IMR-90 (cell line): ENCODE measurements around the gene CR1L. TPM values are rescaled to one million over a fixed set of nuclear protein-coding genes. Genes with fewer than 3 reads are reported as not detected.

Source experiments
- ATAC-seq: fragments of 200-7000 bp; cut with Tn5 transposase; 2 replicates; pipeline ENCODE4 v1.9.1; 2020; ENCODE audit warnings: low read depth, mild to moderate bottlenecking, moderate library complexity
- BruUV-seq: library from RNA; stranded (reverse); fragments of 400-500 nt; replicated peaks from 2 replicates; lab custom pipeline; 2021; lab: Mats Ljungman, UMichigan
- CTCF ChIA-PET: fragments of 300-600 bp; formaldehyde crosslinking; extraction: SDS; loops from one replicate; lab custom pipeline; 2021; ENCODE audit warnings: antibody characterized with exemption; lab: Yijun Ruan, JAX
- POLR2A ChIA-PET: fragments of 300-600 bp; sonication (Branson Sonifier 250); formaldehyde crosslinking; loops from one replicate; lab custom pipeline; 2022; ENCODE audit warnings: antibody characterized with exemption; ENCODE audit not compliant: unreplicated experiment; lab: Charles Lee
- DNase-seq: peaks from one replicate; pipeline ENCODE4 v3.0.0; 2013
- H2AFZ ChIP-seq: replicated peaks from 2 replicates; pipeline ENCODE3; 2013; ENCODE audit warnings: low read length, mild to moderate bottlenecking; ENCODE audit not compliant: poor library complexity
- H2AK5ac ChIP-seq: 2 replicates; pipeline ENCODE4 v1.6.1; 2013; ENCODE audit warnings: low read depth, low read length, inconsistent platforms
- H2AK9ac ChIP-seq: replicated peaks from 2 replicates; pipeline ENCODE3; 2013; ENCODE audit warnings: mild to moderate bottlenecking, low read depth, low read length, moderate library complexity; ENCODE audit not compliant: poor library complexity
- H2BK120ac ChIP-seq: 2 replicates; pipeline ENCODE4 v1.6.1; 2013; ENCODE audit warnings: low read depth, low read length, inconsistent platforms
- H2BK15ac ChIP-seq: 3 replicates; pipeline ENCODE4 v1.6.1; 2013; ENCODE audit warnings: low read depth, low read length, inconsistent platforms
- H2BK20ac ChIP-seq: 2 replicates; pipeline ENCODE4 v1.6.1; 2013; ENCODE audit warnings: low read depth, mild to moderate bottlenecking, inconsistent platforms, low read length, moderate library complexity
- H2BK5ac ChIP-seq: 2 replicates; pipeline ENCODE4 v1.6.1; 2013; ENCODE audit warnings: mild to moderate bottlenecking, low read depth, low read length, inconsistent platforms; ENCODE audit not compliant: poor library complexity, severe bottlenecking
- H3K14ac ChIP-seq: replicated peaks from 2 replicates; pipeline ENCODE4 v1.6.1; 2013; ENCODE audit warnings: low read depth, low read length, inconsistent platforms
- H3K18ac ChIP-seq: 2 replicates; pipeline ENCODE4 v1.6.1; 2013; ENCODE audit warnings: low read depth, low read length, control low read depth
- H3K23ac ChIP-seq: 2 replicates; pipeline ENCODE4 v1.6.1; 2013; ENCODE audit warnings: low read depth, low read length, inconsistent platforms
- H3K27ac ChIP-seq: 2 replicates; pipeline ENCODE4 v1.5.1; 2013; ENCODE audit warnings: mild to moderate bottlenecking, control low read depth, low read length; ENCODE audit not compliant: insufficient read depth
- H3K27me3 ChIP-seq: 2 replicates; pipeline ENCODE4 v1.6.1; 2013; ENCODE audit warnings: low read length; ENCODE audit not compliant: control insufficient read depth, insufficient read depth
- H3K36me3 ChIP-seq: 2 replicates; pipeline ENCODE4 v1.6.1; 2013; ENCODE audit warnings: low read length, mixed read lengths; ENCODE audit not compliant: control insufficient read depth, insufficient read depth
- H3K4ac ChIP-seq: 2 replicates; pipeline ENCODE4 v1.6.1; 2013; ENCODE audit warnings: low read depth, low read length, inconsistent platforms
- H3K4me1 ChIP-seq: 2 replicates; pipeline ENCODE4 v1.6.1; 2013; ENCODE audit warnings: low read length, mixed read lengths; ENCODE audit not compliant: control insufficient read depth, insufficient read depth
- H3K4me2 ChIP-seq: 2 replicates; pipeline ENCODE4 v1.6.1; 2013; ENCODE audit warnings: low read depth, mild to moderate bottlenecking, control low read depth, low read length, moderate library complexity
- H3K4me3 ChIP-seq: 2 replicates; pipeline ENCODE4 v1.5.1; 2013; ENCODE audit warnings: low read depth, mild to moderate bottlenecking, control low read depth, low read length, moderate library complexity; ENCODE audit not compliant: insufficient read depth
- H3K56ac ChIP-seq: 2 replicates; pipeline ENCODE4 v1.6.1; 2013; ENCODE audit warnings: low read length, inconsistent platforms; ENCODE audit not compliant: insufficient read depth; ENCODE audit errors: extremely low read depth
- H3K79me1 ChIP-seq, 2 experiments: 2 replicates each; pipeline ENCODE4 v1.6.1; 2013; ENCODE audit warnings: low read length in 2 of 2, inconsistent platforms in 1 of 2, low read depth in 1 of 2
- H3K9ac ChIP-seq: 2 replicates; pipeline ENCODE4 v1.6.1; 2013; ENCODE audit warnings: low read depth, low read length, control low read depth
- H3K9me1 ChIP-seq: 2 replicates; pipeline ENCODE4 v1.6.1; 2013; ENCODE audit warnings: low read length, inconsistent platforms; ENCODE audit not compliant: insufficient read depth
- H3K9me3 ChIP-seq: 2 replicates; pipeline ENCODE4 v1.6.1; 2013; ENCODE audit warnings: low read length; ENCODE audit not compliant: control insufficient read depth, insufficient read depth
- H4K20me1 ChIP-seq: 2 replicates; pipeline ENCODE4 v1.6.1; 2013; ENCODE audit warnings: low read length, inconsistent platforms; ENCODE audit not compliant: insufficient read depth
- H4K5ac ChIP-seq: 2 replicates; pipeline ENCODE4 v1.6.1; 2013; ENCODE audit warnings: mild to moderate bottlenecking, low read depth, low read length, control low read depth
- H4K8ac ChIP-seq, 2 experiments: 2 replicates each; pipeline ENCODE4 v1.6.1; 2013; ENCODE audit warnings: low read depth in 2 of 2, low read length in 2 of 2, control low read depth in 1 of 2, inconsistent platforms in 1 of 2
- H4K91ac ChIP-seq: 2 replicates; pipeline ENCODE4 v1.6.1; 2013; ENCODE audit warnings: low read depth, low read length, inconsistent platforms; ENCODE audit not compliant: insufficient read depth
- BHLHE40 ChIP-seq: fragments of 150-350 bp; IDR thresholded peaks from 2 replicates; pipeline ENCODE4 v1.6.1; 2016; ENCODE audit warnings: mild to moderate bottlenecking, low read depth, low read length
- CEBPB ChIP-seq: IDR thresholded peaks from 2 replicates; pipeline ENCODE4 v1.6.1; 2012; ENCODE audit warnings: low read depth, low read length, improper control_type of control experiment
- CHD1 ChIP-seq: IDR thresholded peaks from 2 replicates; pipeline ENCODE4 v1.6.1; 2012; ENCODE audit warnings: low read depth, low read length, improper control_type of control experiment
- FOS ChIP-seq: fragments of 150-350 bp; IDR thresholded peaks from 2 replicates; pipeline ENCODE4 v1.6.1; 2016; ENCODE audit warnings: low read depth, low read length
- MAFK ChIP-seq: IDR thresholded peaks from 2 replicates; pipeline ENCODE4 v1.6.1; 2012; ENCODE audit warnings: low read depth, low read length, improper control_type of control experiment
- MAZ ChIP-seq: IDR thresholded peaks from 2 replicates; pipeline ENCODE4 v1.6.1; 2012; ENCODE audit warnings: low read depth, mild to moderate bottlenecking, low read length, improper control_type of control experiment, moderate library complexity, borderline replicate concordance
- NFE2L2 ChIP-seq: fragments of 150-350 bp; IDR thresholded peaks from 2 replicates; pipeline ENCODE4 v1.6.1; 2016; ENCODE audit warnings: low read depth, mild to moderate bottlenecking, low read length
- POLR2A ChIP-seq: IDR thresholded peaks from 2 replicates; pipeline ENCODE4 v1.6.1; 2012; ENCODE audit warnings: mild to moderate bottlenecking, low read depth, low read length
- RAD21 ChIP-seq: IDR thresholded peaks from 2 replicates; pipeline ENCODE4 v1.6.1; 2012; ENCODE audit warnings: low read length, improper control_type of control experiment
- RCOR1 ChIP-seq: IDR thresholded peaks from 2 replicates; pipeline ENCODE4 v1.6.1; 2012; ENCODE audit warnings: mild to moderate bottlenecking, low read length, improper control_type of control experiment; ENCODE audit not compliant: insufficient replicate concordance
- RFX5 ChIP-seq: IDR thresholded peaks from 2 replicates; pipeline ENCODE4 v1.8.0; 2012; ENCODE audit warnings: low read depth, mild to moderate bottlenecking, low read length, moderate library complexity
- SMC3 ChIP-seq: fragments of 150-350 bp; IDR thresholded peaks from 2 replicates; pipeline ENCODE4 v1.6.1; 2016; ENCODE audit warnings: low read depth, mild to moderate bottlenecking, antibody characterized with exemption, low read length, moderate library complexity
- USF2 ChIP-seq: fragments of 150-350 bp; IDR thresholded peaks from 2 replicates; pipeline ENCODE4 v1.6.1; 2017; ENCODE audit warnings: mild to moderate bottlenecking, antibody characterized with exemption, low read length, low read depth
- WGBS, 2 experiments: methylation state at CpG; one replicate each; pipeline versions ENCODE4 v1.1.5 to v1.1.7; 2013; ENCODE audit warnings: missing lambda C conversion rate in 2 of 2; ENCODE audit not compliant: insufficient read length in 1 of 2; ENCODE audit errors: extremely low coverage in 2 of 2; 5-methylcytosine and 5-hydroxymethylcytosine counted together
- dilution Hi-C: fragments of 300-500 bp; cut with HindIII; formaldehyde crosslinking; loops from one replicate; pipeline ENCODE4 v1.14.3; 2018; ENCODE audit warnings: low sequenced_read_pairs; ENCODE audit not compliant: unreplicated experiment
- in situ Hi-C: fragments of 300-500 bp; cut with MboI; formaldehyde crosslinking; loops from 3 replicates; pipeline ENCODE4 v1.14.3; 2019; ENCODE audit warnings: low sequenced_read_pairs, inconsistent platforms, mixed read lengths
- intact Hi-C: fragments of 100-400 bp; cut with micrococcal nuclease; formaldehyde crosslinking; loops from 2 replicates; pipeline ENCODE4 v1.10.0; 2022
- polyA plus RNA-seq, 3 experiments: library from polyadenylated mRNA; depleted of rRNA; stranded (reverse); fragments of >200 nt; gene quantifications; 2 replicates each; pipeline ENCODE4 v1.2.3, GENCODE V29; 2012; ENCODE audit warnings: low replicate concordance in 1 of 3
- total RNA-seq: library from RNA; depleted of rRNA; stranded (reverse); fragments of >200 nt; gene quantifications from 2 replicates; pipeline ENCODE4 v1.2.3, GENCODE V29; 2012
- TF ChIP-seq, protein P1 (sequence below): conservative IDR thresholded peaks from 2 replicates; pipeline ENCODE4 v1.5.1; 2012; ENCODE audit warnings: mild to moderate bottlenecking, low read depth, low read length, improper control_type of control experiment

Gene CR1L
- total and polyA plus RNA-seq, 2 of the 4 experiments (the other 2 are of a cell fraction): not detected

GRCh38 chr1:207669528-207670009, 24.6 kb downstream of the CR1L start:
- H2AK5ac ChIP-seq: no peak overlapping the region
- H3K9ac ChIP-seq: no peak overlapping the region
- no peak overlapping the region for H2AFZ ChIP-seq
- CTCF ChIA-PET: no interaction called here
- DNase-seq: no peak
- H3K14ac ChIP-seq: no peak overlapping the region
- H3K9me3 ChIP-seq: no peaks in the 10 kb centered on the region
- 22% methylated on average over 23 of the region's 44 CpGs; no CpG with 5 or more reads in 1 of the 2 experiments for WGBS, 2 experiments
- H2BK15ac ChIP-seq: no peak overlapping the region
- H3K36me3 ChIP-seq: no peaks in the 10 kb centered on the region
- H2BK120ac ChIP-seq: no peak overlapping the region
- H3K56ac ChIP-seq: no peak overlapping the region
- H3K4ac ChIP-seq: no peak overlapping the region
- H3K27me3 ChIP-seq: peaks cover 18% of the 10 kb centered on the region
- H3K27ac ChIP-seq: no peak overlapping the region
- intact Hi-C loops: no loop called here
- no peaks in the 10 kb centered on the region for H3K4me1 ChIP-seq
- H2BK5ac ChIP-seq: no peak overlapping the region
- H4K20me1 ChIP-seq: no peaks in the 10 kb centered on the region
- H3K23ac ChIP-seq: no peak overlapping the region
- POLR2A ChIA-PET: no interaction called here
- TF ChIP-seq RCOR1 (no peak), POLR2A (no peak), CHD1 (no peak), RFX5 (no peak), USF2 (no peak), MAZ (no peak), MAFK (no peak), FOS (no peak), NFE2L2 (no peak), RAD21 (no peak), BHLHE40 (no peak), CEBPB (no peak), SMC3 (no peak)
- TF ChIP-seq, protein P1, sequence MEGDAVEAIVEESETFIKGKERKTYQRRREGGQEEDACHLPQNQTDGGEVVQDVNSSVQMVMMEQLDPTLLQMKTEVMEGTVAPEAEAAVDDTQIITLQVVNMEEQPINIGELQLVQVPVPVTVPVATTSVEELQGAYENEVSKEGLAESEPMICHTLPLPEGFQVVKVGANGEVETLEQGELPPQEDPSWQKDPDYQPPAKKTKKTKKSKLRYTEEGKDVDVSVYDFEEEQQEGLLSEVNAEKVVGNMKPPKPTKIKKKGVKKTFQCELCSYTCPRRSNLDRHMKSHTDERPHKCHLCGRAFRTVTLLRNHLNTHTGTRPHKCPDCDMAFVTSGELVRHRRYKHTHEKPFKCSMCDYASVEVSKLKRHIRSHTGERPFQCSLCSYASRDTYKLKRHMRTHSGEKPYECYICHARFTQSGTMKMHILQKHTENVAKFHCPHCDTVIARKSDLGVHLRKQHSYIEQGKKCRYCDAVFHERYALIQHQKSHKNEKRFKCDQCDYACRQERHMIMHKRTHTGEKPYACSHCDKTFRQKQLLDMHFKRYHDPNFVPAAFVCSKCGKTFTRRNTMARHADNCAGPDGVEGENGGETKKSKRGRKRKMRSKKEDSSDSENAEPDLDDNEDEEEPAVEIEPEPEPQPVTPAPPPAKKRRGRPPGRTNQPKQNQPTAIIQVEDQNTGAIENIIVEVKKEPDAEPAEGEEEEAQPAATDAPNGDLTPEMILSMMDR: no peak
- dilution Hi-C loops: no loop called here
- in situ Hi-C loops: no loop called here
- ATAC-seq: no peak
- no peak overlapping the region for H4K91ac ChIP-seq
- H3K79me1 ChIP-seq: no peaks in the 10 kb centered on the region
- no TSS peak for BruUV-seq
- no peak overlapping the region for H2BK20ac ChIP-seq
- H3K18ac ChIP-seq: no peak overlapping the region
- no peak overlapping the region for H4K8ac ChIP-seq
- no peak overlapping the region for H3K4me2 ChIP-seq
- no peak overlapping the region for H3K4me3 ChIP-seq
- no peak overlapping the region for H2AK9ac ChIP-seq
- H3K9me1 ChIP-seq: no peaks in the 10 kb centered on the region
- no peak overlapping the region for H4K5ac ChIP-seq
